Measurements from ENCODE around the gene NCAPD2.
A peak's percentile ranks its signal among the peaks of the same experiment; 100 is the strongest.

The NCAPD2 gene, protein sequence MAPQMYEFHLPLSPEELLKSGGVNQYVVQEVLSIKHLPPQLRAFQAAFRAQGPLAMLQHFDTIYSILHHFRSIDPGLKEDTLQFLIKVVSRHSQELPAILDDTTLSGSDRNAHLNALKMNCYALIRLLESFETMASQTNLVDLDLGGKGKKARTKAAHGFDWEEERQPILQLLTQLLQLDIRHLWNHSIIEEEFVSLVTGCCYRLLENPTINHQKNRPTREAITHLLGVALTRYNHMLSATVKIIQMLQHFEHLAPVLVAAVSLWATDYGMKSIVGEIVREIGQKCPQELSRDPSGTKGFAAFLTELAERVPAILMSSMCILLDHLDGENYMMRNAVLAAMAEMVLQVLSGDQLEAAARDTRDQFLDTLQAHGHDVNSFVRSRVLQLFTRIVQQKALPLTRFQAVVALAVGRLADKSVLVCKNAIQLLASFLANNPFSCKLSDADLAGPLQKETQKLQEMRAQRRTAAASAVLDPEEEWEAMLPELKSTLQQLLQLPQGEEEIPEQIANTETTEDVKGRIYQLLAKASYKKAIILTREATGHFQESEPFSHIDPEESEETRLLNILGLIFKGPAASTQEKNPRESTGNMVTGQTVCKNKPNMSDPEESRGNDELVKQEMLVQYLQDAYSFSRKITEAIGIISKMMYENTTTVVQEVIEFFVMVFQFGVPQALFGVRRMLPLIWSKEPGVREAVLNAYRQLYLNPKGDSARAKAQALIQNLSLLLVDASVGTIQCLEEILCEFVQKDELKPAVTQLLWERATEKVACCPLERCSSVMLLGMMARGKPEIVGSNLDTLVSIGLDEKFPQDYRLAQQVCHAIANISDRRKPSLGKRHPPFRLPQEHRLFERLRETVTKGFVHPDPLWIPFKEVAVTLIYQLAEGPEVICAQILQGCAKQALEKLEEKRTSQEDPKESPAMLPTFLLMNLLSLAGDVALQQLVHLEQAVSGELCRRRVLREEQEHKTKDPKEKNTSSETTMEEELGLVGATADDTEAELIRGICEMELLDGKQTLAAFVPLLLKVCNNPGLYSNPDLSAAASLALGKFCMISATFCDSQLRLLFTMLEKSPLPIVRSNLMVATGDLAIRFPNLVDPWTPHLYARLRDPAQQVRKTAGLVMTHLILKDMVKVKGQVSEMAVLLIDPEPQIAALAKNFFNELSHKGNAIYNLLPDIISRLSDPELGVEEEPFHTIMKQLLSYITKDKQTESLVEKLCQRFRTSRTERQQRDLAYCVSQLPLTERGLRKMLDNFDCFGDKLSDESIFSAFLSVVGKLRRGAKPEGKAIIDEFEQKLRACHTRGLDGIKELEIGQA (N-terminal part only)

DNA sequence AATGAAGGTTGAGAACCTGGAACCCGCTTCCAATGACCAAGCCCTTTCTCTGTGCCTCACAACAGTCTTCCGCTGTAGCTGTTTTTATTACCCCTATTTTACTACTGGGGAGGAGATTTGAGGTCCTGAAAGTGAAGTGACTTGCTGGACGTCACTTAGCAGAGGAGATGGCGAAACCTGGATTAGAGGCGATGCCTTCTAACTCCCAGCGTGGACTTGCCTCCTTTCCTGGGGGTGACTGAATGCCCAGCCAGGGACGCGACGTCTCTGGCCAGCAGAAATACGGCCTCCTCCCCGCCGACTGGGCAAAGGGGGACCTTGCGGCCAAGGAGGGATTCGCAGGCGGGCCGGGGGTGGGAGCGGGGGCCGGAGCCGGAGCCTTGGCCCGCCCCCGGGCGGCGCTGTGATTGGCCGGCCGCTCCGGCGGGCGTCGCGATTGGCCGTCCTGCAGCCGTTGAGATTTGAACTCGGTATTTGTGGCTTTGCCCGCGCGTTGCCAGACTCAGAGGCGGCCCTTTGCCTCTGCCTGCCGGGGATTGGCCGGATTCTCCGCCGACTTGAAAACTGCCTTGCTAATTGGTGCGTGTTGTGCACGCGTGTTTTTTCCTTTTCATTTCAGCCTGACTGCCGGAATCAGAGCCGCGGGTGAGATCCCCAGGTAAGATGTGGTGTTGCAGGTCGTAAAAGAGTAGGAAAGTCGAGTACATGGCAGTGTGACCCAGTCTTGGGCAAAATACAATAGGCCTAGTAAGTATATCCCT lies at the start of gene NCAPD2:
Gene NCAPD2, plus strand, starts transcription at position 606 of the 761 bp plus-strand sequence. CDS start 997 bp downstream, outside the sequence.
- DNase-seq: peak; percentile 96

DNA sequence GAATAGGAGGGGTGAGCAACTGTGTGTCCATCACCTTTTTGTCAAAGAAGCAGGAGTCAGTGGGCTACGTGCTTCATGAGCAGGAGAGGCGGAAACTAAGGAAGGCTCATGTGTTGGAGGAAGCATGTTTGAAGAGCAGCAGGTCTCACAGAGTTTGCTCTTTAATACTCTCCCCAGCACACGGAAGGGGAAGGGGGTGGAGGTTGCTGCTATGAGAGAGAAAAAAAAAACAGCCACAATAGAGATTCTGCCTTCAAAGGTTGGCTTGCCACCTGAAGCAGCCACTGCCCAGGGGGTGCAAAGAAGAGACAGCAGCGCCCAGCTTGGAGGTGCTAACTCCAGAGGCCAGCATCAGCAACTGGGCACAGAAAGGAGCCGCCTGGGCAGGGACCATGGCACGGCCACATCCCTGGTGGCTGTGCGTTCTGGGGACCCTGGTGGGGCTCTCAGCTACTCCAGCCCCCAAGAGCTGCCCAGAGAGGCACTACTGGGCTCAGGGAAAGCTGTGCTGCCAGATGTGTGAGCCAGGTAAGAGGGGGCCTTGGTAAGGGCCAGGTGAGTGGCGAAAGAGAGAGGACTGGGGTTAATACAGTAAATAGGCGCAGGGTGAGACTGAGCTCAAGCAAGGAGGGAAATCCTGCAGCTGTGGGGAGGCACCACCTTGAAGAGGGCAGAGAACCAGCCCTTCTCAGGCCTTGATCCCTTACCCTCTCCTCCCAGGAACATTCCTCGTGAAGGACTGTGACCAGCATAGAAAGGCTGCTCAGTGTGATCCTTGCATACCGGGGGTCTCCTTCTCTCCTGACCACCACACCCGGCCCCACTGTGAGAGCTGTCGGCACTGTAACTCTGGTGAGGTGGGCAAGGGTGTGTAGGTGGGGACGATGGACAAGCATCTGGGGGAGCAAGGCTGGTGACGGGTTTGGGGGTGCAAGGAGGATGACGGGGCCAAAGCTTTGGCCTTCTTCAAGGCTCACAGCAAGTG lies 48.9 kb upstream of the NCAPD2 start, which contains the start of gene CD27:
Gene CD27, plus strand, starts transcription at position 252 of the 985 bp plus-strand sequence. Its CDS starts 141 bp downstream, at position 393.
- DNase-seq: no peak

DNA sequence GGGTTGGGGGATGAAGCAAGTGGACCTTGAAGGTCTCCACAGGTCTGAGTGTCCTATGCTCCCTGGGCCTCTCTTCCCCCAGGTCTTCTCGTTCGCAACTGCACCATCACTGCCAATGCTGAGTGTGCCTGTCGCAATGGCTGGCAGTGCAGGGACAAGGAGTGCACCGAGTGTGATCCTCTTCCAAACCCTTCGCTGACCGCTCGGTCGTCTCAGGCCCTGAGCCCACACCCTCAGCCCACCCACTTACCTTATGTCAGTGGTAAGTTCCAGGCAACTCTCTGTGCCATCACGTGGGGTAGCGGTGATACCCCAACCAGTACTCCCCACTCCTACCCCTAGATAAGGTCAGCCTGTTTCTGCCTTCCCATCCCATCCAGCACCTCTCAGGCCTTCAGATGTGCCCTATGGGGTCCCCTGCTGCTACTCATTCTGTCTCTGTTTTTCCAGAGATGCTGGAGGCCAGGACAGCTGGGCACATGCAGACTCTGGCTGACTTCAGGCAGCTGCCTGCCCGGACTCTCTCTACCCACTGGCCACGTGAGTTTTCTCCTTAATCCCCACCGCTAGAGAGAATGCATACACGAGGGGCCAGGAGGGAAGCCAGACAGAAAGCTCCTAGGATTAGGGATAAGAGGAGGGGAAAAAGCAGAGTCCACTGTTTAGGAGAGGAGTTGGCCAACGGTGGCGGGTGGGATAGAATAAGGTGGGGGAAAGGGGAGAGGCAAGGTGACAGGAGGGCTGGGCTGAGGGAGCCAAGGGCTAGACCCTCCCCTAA lies 43.6 kb upstream of the NCAPD2 start:
- no peak for DNase-seq

DNA sequence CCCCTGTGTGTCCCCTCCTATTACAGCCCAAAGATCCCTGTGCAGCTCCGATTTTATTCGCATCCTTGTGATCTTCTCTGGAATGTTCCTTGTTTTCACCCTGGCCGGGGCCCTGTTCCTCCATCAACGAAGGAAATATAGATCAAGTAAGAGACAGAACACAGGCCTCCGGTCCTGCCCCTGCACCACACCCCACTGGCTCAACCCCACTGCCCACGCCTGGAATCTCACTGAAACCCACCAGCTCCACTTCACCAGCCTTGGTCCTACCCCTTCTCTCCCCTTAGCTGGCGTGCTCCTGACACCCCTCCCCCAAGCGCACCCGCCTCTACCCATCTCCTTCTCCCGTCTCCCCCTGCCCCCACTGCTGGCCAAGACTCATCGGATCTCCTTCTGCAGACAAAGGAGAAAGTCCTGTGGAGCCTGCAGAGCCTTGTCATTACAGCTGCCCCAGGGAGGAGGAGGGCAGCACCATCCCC lies 43.0 kb upstream of the NCAPD2 start:
- DNase-seq: no peak

DNA sequence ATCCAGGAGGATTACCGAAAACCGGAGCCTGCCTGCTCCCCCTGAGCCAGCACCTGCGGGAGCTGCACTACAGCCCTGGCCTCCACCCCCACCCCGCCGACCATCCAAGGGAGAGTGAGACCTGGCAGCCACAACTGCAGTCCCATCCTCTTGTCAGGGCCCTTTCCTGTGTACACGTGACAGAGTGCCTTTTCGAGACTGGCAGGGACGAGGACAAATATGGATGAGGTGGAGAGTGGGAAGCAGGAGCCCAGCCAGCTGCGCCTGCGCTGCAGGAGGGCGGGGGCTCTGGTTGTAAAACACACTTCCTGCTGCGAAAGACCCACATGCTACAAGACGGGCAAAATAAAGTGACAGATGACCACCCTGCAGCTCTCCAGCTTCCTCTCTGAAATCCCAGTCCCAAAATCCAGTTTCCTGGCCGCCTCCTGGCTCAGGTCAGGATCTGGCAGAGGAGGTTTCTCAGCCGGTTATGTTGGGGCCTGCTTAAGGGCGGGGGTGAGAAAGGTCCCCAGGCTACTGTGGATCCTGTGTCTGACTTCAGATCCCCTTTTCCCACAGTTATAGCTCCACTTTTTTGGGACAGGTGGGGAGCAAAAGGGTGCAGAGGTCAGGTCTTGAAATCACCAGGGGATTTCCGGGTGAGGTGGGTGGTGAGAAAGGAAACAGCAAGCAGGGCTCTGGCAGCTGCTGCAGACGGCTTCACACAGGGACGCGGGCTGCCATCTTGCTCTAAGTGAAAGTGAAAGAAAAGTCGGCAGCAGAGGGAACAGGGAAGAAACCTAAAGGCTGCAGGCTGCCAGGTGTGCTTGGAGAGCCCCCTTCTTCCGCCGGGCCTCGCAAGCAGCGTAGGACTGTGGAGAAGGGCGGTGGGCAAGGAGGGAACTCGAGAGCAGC lies 42.3 kb upstream of the NCAPD2 start, which contains the start of gene TAPBPL:
Gene TAPBPL, plus strand, starts transcription at position 695 of the 897 bp plus-strand sequence. CDS start 207 bp downstream, outside the sequence.
- peak; percentile 95 for DNase-seq

DNA sequence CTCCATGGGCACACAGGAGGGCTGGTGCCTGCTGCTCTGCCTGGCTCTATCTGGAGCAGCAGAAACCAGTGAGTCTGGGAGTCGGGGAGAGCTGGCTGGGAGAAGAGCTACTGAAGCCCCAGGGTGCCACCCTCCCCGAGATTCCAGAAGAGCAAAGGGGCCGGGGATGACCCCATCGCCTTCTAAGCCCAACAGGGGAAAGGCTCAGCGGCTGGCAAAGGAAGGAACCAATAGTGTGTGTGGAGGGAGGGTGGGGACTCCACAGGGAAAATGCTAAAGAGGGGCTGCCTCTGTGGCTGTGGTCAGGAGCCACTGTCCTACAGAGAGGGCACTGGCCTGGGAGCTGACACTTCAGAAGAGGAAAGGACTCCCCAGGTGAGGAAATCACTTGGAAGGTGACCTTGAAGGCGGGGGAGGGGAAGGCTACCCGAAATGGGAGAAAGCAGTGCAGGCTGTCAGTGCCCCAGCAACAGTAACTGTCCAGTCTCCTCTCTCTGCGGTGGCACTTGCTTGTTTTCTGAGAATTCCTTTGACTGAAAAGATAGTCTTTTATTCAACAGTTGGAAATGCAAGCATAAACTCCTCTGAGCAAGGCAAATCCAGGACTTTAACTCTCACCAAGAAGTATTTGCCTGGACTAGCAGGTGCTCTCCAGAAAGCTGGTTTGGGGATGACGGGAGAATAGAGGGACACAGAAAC lies 41.5 kb upstream of the NCAPD2 start:
- DNase-seq: peak; percentile 43

DNA sequence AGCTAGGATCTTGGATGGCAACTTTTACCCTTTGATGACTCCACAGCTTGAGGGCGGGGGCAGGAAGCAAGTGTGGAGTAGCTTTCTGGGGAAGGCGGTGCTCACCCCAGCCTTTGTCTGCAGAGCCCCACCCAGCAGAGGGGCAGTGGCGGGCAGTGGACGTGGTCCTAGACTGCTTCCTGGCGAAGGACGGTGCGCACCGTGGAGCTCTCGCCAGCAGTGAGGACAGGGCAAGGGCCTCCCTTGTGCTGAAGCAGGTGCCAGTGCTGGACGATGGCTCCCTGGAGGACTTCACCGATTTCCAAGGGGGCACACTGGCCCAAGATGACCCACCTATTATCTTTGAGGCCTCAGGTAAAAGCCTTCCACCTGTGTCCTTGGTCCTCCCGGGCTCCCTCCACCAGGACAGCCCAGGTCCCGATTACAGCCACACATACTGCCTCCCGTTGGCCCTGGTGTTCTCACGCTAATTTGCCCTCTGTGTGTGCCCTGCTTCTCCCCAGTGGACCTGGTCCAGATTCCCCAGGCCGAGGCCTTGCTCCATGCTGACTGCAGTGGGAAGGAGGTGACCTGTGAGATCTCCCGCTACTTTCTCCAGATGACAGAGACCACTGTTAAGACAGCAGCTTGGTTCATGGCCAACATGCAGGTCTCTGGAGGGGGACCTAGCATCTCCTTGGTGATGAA lies 40.8 kb upstream of the NCAPD2 start:
- DNase-seq: no peak

DNA sequence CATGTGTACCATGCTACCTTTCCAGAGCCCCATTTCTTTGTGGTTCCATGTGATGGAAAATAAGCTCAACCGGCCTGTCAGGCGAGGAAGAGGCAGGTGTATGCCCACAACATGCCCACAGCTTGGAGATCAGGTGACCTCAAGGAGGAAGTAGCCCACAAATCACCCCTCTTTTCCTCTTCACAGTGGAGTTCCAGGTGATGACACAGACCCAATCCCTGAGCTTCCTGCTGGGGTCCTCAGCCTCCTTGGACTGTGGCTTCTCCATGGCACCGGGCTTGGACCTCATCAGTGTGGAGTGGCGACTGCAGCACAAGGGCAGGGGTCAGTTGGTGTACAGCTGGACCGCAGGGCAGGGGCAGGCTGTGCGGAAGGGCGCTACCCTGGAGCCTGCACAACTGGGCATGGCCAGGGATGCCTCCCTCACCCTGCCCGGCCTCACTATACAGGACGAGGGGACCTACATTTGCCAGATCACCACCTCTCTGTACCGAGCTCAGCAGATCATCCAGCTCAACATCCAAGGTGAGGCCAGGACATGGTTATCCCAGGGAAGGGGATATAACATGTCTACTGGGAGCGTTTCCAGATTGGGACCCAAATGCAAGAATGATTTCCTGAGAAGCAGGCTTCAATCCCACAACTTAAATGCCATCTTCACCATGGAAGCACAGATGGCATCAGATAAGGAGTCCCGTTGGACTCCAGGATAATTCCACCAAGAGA lies 36.5 kb upstream of the NCAPD2 start:
- no peak for DNase-seq

DNA sequence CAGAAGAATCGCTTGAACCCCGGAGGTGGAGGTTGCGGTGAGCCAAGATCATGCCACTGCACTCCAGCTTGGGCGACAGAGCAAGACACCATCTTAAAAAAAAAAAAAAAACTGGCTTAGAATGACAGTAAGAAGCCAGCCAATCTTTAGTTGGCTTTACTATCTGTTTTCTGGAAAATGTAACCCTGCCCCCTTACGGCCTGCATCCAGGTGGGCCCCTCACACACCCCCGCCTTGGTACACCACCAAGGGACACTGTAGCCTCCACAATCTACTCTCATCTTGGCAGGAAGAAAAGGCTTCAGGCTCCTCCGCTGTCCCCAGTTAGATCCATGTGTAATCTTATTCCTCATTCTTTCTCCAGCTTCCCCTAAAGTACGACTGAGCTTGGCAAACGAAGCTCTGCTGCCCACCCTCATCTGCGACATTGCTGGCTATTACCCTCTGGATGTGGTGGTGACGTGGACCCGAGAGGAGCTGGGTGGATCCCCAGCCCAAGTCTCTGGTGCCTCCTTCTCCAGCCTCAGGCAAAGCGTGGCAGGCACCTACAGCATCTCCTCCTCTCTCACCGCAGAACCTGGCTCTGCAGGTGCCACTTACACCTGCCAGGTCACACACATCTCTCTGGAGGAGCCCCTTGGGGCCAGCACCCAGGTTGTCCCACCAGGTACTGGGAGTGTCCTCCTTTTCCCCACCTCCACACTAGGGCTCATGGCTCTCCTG lies 35.5 kb upstream of the NCAPD2 start:
- DNase-seq: no peak

DNA sequence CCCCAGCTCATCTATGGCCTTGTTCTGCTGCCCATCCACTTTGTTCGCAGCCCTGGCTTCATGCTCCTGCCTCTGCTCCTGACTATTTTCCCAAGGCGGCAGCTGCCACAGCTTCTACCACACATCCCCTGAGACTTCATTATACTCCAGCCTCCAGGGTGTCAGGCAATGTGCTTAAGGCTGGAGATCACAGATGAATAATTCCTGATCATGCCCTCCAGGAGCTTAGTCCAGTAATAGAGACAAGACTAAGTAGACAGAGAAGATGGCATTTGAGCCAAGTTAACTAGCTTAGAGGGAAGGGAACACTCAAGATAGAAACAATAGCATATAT lies 34.9 kb upstream of the NCAPD2 start:
- no peak for DNase-seq

DNA sequence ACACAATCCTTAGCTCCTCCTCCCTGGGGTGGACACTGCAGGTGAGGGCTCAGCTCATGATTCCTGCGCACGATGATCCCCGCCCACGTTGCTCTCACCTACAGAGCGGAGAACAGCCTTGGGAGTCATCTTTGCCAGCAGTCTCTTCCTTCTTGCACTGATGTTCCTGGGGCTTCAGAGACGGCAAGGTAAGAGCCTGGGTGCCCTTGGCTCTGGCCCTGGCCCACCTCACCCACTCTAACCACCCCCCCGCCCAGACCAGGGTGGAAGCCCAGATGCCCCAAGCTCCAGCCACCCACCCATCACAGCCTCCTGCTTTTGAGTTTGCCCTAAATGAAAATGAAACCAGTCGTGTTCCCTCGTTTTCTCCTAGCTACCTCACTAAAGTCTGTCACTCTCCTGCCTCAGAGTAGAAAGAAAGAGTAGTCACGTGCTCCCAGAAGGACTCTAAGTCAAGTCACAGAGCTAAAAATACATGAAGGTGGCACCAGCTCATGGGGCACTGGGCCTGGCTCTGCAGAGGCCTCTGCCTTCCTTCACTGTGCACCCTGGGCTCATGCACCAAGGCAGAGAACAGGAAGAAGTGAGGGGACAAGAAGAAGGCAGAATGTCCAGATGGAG lies 33.0 kb upstream of the NCAPD2 start:
- no peak for DNase-seq

DNA sequence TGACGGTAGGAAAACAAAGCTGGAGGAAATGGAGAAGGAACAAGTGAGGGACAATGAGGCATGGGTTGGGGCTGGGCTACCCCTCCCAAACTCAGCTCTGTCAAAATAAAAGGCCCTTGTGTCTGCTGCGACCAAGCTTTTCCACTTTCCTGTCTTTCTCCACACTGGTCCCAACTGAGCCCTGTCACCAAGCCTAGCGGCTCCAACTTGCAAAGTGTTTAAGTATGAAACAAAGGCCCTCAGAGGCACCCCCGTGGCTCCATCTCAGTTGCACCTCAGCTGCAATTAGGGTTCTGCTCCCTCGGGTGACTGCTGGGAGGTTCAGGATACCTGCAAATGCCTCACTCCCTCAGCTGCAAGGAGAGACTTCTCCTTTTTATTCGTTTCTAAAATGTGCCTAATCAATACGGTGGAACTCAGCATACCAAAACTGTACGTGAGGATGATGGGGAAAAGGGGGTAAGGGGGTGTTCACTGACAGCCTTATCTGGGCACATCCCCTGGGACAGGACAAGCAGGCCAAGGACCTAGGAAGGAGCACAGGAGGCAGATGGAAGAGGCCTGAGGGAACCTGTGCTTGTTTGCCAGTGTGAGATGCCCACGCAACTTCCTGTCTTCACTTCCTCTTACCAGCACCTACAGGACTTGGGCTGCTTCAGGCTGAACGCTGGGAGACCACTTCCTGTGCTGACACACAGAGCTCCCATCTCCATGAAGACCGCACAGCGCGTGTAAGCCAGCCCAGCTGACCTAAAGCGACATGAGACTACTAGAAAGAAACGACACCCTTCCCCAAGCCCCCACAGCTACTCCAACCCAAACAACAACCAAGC lies 32.3 kb upstream of the NCAPD2 start:
- no peak for DNase-seq

DNA sequence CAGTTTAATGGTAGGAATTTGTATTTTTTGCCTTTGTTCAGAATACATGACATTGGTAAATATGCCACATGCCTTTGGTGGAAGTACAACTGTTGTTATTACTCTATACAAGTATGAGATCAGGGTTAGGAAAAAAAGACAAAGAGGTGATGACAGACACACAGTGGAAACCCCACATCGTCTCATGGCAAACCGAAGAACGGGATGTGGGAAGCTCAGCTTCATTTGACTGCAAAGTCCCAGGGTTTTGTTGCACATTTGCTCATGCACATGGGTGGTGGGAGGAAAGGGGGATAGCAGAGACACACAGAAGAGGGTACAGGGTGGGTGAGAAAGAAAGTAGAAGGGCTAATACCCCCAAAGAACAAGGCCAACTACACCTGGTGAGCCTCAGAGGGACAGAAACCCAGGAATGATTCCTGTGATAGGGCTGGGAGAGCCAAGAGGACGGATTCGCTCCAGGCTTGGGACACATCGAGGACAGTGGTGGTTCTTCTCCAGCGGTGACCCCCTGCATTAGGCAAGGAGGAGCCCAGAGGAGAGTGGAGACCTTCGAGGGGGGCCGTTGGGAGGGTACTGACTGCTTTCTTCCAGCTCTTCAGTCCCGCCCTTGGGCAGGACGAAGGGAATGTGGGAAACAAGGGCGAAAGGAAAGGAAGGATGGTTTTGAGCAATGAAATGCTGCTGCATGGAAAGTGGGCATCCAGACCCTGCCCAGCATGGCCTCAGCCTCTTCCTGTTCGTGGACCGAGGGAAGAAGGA lies 31.5 kb upstream of the NCAPD2 start:
- DNase-seq: no peak

DNA sequence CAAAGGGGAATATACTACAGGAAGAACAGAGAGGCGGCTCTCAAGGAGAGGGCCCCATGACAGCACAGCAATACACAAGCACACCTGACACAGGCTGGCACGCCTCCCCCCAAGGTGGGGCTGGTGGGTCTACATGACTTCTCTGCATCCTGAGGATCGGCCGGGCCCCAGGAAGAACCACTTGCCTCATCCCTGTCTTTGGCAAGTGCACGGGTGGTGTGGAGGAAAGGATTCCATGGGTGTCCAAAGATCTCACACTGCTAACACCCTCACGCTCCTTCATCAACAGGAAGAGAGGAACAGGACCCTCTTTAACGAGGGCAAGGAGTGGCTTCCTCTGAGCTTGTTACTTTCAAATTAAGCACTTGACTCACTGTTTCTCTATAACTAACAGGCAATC lies 30.7 kb upstream of the NCAPD2 start:
- no peak for DNase-seq

Data from NCI-H1092 treated with DMSO at 0.1 percent for 48 hours (cell line).